B cell (primary cell): ENCODE results near the gene ENC1. TPM values are rescaled to one million over a fixed set of nuclear protein-coding genes. Genes with fewer than 3 reads are reported as not detected.

Experiments used
- ATAC-seq: fragments of 200-7000 bp; cut with Tn5 transposase; one replicate; pipeline ENCODE4 v1.10.0; 2021; ENCODE audit warnings: low read depth, mild to moderate bottlenecking, moderate number of reproducible peaks, moderate library complexity
- CTCF ChIA-PET: fragments of 350-600 bp; sonication (Branson Sonifier 250); formaldehyde crosslinking; loops from one replicate; lab custom pipeline; 2021; ENCODE audit warnings: antibody characterized with exemption, inconsistent platforms; lab: Charles Lee
- POLR2A ChIA-PET: fragments of 350-600 bp; sonication (Branson Sonifier 250); formaldehyde crosslinking; loops from one replicate; lab custom pipeline; 2021; ENCODE audit warnings: antibody characterized with exemption; lab: Charles Lee
- DNase-seq: peaks from one replicate; pipeline ENCODE4 v3.0.0; 2013
- H2AFZ ChIP-seq: 2 replicates; pipeline ENCODE4 v1.6.1; 2012; ENCODE audit warnings: mild to moderate bottlenecking, low read depth, low read length; ENCODE audit not compliant: insufficient read depth, poor library complexity, severe bottlenecking
- H3K27ac ChIP-seq, 2 donors: 1 replicate in 1 of 2; 2 replicates in 1 of 2; pipeline ENCODE4 v1.5.1; 2012 to 2013; ENCODE audit warnings: low read length in 2 of 2, mild to moderate bottlenecking in 2 of 2, moderate library complexity in 1 of 2
- H3K27me3 ChIP-seq, 4 experiments: fragments of 200-600 bp in 1 of 4; sonication (generic) in 1 of 4; replicated peaks in 1 of 4; 1 replicate in 2 of 4; 2 replicates in 2 of 4; pipeline versions ENCODE4 v1.6.1 to v1.7.0; 2013 to 2016; ENCODE audit warnings: low read length in 3 of 4, mild to moderate bottlenecking in 2 of 4, mixed read lengths in 1 of 4, moderate library complexity in 1 of 4; ENCODE audit not compliant: insufficient read depth in 4 of 4, control insufficient read depth in 3 of 4; ENCODE audit errors: control extremely low read depth in 1 of 4
- H3K36me3 ChIP-seq, 2 experiments: replicated peaks in 1 of 2; 1 replicate in 1 of 2; 2 replicates in 1 of 2; pipeline versions ENCODE4 v1.6.1 to v1.7.1; 2013; ENCODE audit warnings: low read length in 1 of 2; ENCODE audit not compliant: insufficient read depth in 2 of 2, control insufficient read depth in 1 of 2; ENCODE audit errors: control extremely low read depth in 1 of 2, extremely low read depth in 1 of 2
- H3K4me1 ChIP-seq, 2 donors: fragments of 200-600 bp in 1 of 2; sonication (generic) in 1 of 2; 1 replicate in 1 of 2; 2 replicates in 1 of 2; pipeline versions ENCODE4 v1.5.1 to v1.6.1; 2013 to 2017; ENCODE audit warnings: low read length in 2 of 2; ENCODE audit not compliant: control insufficient read depth in 2 of 2, insufficient read depth in 2 of 2
- H3K4me2 ChIP-seq: replicated peaks from 2 replicates; pipeline ENCODE3; 2012; ENCODE audit warnings: mild to moderate bottlenecking, low read depth, low read length; ENCODE audit not compliant: poor library complexity, severe bottlenecking
- H3K4me3 ChIP-seq, 5 experiments: fragments of 200-600 bp in 1 of 5; sonication (generic) in 1 of 5; 1 replicate in 3 of 5; 2 replicates in 2 of 5; pipeline versions ENCODE4 v1.5.1 to v1.7.0; 2011 to 2016; ENCODE audit warnings: low read length in 4 of 5, mild to moderate bottlenecking in 4 of 5, low read depth in 2 of 5, control low read depth in 1 of 5, moderate library complexity in 1 of 5; ENCODE audit not compliant: insufficient read depth in 1 of 5; ENCODE audit errors: control extremely low read depth in 1 of 5, extremely low read depth in 1 of 5
- H3K79me2 ChIP-seq: fragments of 200-600 bp; sonication (generic); one replicate; pipeline ENCODE4 v1.6.0; 2016; ENCODE audit warnings: low read length; ENCODE audit not compliant: control insufficient read depth, insufficient read depth
- H3K9ac ChIP-seq: fragments of 200-600 bp; sonication (generic); 2 replicates; pipeline ENCODE4 v1.6.1; 2017; ENCODE audit warnings: mild to moderate bottlenecking, low read length, moderate library complexity
- H3K9me3 ChIP-seq, 3 donors: one replicate each; pipeline versions ENCODE4 v1.6.1 to v1.7.1; 2013; ENCODE audit warnings: low read length in 2 of 3; ENCODE audit not compliant: control insufficient read depth in 2 of 3, insufficient read depth in 1 of 3; ENCODE audit errors: control extremely low read depth in 1 of 3
- H4K20me1 ChIP-seq: 2 replicates; pipeline ENCODE4 v1.6.0; 2012; ENCODE audit warnings: mild to moderate bottlenecking, low read length; ENCODE audit not compliant: insufficient read depth, control insufficient read depth, poor library complexity, severe bottlenecking
- H3K27ac Mint-ChIP-seq: one replicate; pipeline ENCODE4 v1.8.0; 2021; ENCODE audit warnings: mixed read lengths
- H3K27me3 Mint-ChIP-seq: one replicate; pipeline ENCODE4 v1.8.0; 2021; ENCODE audit warnings: mixed read lengths
- H3K4me1 Mint-ChIP-seq: one replicate; pipeline ENCODE4 v1.8.0; 2021; ENCODE audit warnings: mixed read lengths
- H3K4me3 Mint-ChIP-seq: one replicate; pipeline ENCODE4 v1.8.0; 2021; ENCODE audit warnings: mixed read lengths
- H3K9me3 Mint-ChIP-seq: one replicate; pipeline ENCODE4 v1.8.0; 2022; ENCODE audit warnings: mixed read lengths; ENCODE audit not compliant: insufficient read depth
- CTCF ChIP-seq: fragments of 200-600 bp; IDR thresholded peaks from one replicate; pipeline ENCODE4 v1.8.0; 2022; ENCODE audit warnings: antibody characterized with exemption, mild to moderate bottlenecking
- EZH2 ChIP-seq: IDR thresholded peaks from 2 replicates; pipeline ENCODE4 v1.6.1; 2012; ENCODE audit warnings: borderline replicate concordance, low read depth, mild to moderate bottlenecking, moderate library complexity, low read length; ENCODE audit not compliant: insufficient read depth, poor library complexity, severe bottlenecking
- WGBS: methylation state at CpG from one replicate; pipeline ENCODE4 v1.1.5; 2013; ENCODE audit warnings: missing lambda C conversion rate; ENCODE audit not compliant: insufficient coverage; 5-methylcytosine and 5-hydroxymethylcytosine counted together
- intact Hi-C: fragments of 100-400 bp; cut with micrococcal nuclease; formaldehyde crosslinking; loops from one replicate; pipeline ENCODE4 v1.10.0; 2022
- polyA plus RNA-seq: library from polyadenylated mRNA; depleted of rRNA; stranded (reverse); fragments of >200 nt; gene quantifications from 2 replicates; pipeline ENCODE4 v1.2.3, GENCODE V29; 2012
- total RNA-seq, 2 donors: library from RNA; stranded (reverse); fragments of 120-200 nt in 1 of 2; gene quantifications; 1 replicate in 1 of 2; 2 replicates in 1 of 2; pipeline versions ENCODE4 v1.2.3 to v1.2.4, GENCODE V29; 2013 to 2022

The ENC1 gene
- total and polyA plus RNA-seq, 2 donors (not counting 1 experiment from before 2014, with no cell fraction given) = 7.2 to 14.6 TPM

GRCh38 chr5:74613283-74613682 is 27.2 kb downstream of the ENC1 start:
- Histone ChIP-seq H4K20me1 (no peaks in the 10 kb centered on the region), H2AFZ (no peak overlapping the region), H3K4me1 (no peaks in the 10 kb centered on the region), H3K79me2 (no peaks in the 10 kb centered on the region), H3K4me2 (no peak overlapping the region), H3K9ac (no peak overlapping the region), H3K27me3 (no peaks in the 10 kb centered on the region), H3K4me3 (no peak overlapping the region), H3K9me3 (no peaks in the 10 kb centered on the region), H3K36me3 (no peaks in the 10 kb centered on the region), H3K27ac (no peak overlapping the region)
- Mint-ChIP-seq H3K9me3 (no peaks in the 10 kb centered on the region), H3K27me3 (peaks cover 7% of the 10 kb centered on the region), H3K4me3 (no peak overlapping the region), H3K4me1 (no peaks in the 10 kb centered on the region), H3K27ac (no peak overlapping the region)
- ChIA-PET CTCF (no interaction called here), POLR2A (no interaction called here)
- TF ChIP-seq CTCF = no peak
- no peak for TF ChIP-seq EZH2
- no peak for ATAC-seq
- DNase-seq = no peak
- intact Hi-C loops = no loop called here
- WGBS = no CpG with 5 or more reads among the region's 2 CpGs

DNA sequence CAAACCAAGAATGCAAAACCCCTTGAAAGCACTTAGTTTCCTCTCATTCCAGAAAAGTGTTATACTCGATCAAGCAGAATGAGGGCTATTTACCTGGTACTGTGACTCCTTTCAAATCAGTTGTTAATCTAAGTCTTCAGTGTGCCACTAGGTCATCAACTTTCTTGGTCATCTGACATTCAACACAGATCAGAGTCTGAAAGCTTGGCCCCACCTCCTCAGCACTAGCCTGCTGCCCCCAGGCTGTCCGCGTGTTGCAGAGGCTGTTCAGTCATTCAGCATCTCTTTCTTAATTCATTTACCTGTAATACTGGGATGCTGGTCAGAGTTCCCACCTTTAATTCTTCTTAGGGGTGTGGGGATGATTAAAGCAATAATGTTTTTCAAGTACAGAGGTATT is 28.5 kb downstream of the ENC1 start:
- no peak overlapping the region for H3K4me2 ChIP-seq
- ATAC-seq (no peak), DNase-seq (no peak)
- no peaks in the 10 kb centered on the region for H3K36me3 ChIP-seq
- no peak overlapping the region for H3K9ac ChIP-seq
- no peak overlapping the region for H2AFZ ChIP-seq
- no peaks in the 10 kb centered on the region for H3K9me3 Mint-ChIP-seq
- ChIA-PET POLR2A (no interaction called here), CTCF (no interaction called here)
- TF ChIP-seq CTCF = no peak
- no peak for TF ChIP-seq EZH2
- WGBS = 100% methylated on average over 1 of the region's 3 CpGs
- H3K27me3 ChIP-seq = no peaks in the 10 kb centered on the region
- H3K4me3 Mint-ChIP-seq = no peak overlapping the region
- no peak overlapping the region for H3K27ac Mint-ChIP-seq
- intact Hi-C loops = no loop called here
- H3K27ac ChIP-seq = no peak overlapping the region
- peaks cover 4% of the 10 kb centered on the region for H3K27me3 Mint-ChIP-seq
- H3K79me2 ChIP-seq = no peaks in the 10 kb centered on the region
- H3K4me1 ChIP-seq = no peaks in the 10 kb centered on the region
- no peaks in the 10 kb centered on the region for H4K20me1 ChIP-seq
- H3K4me1 Mint-ChIP-seq = no peaks in the 10 kb centered on the region
- H3K4me3 ChIP-seq = no peak overlapping the region
- H3K9me3 ChIP-seq = no peaks in the 10 kb centered on the region
